GM18951 (cell line): ENCODE results near the gene STK35.

ENCODE experiments used
- POLR2A ChIP-seq: IDR thresholded peaks from 4 replicates; pipeline ENCODE4 v1.6.1; 2011; ENCODE audit warnings: mild to moderate bottlenecking; ENCODE audit not compliant: insufficient read length, insufficient read depth; ENCODE audit errors: extremely low read depth
- in situ Hi-C: fragments of 300-500 bp; cut with MboI; formaldehyde crosslinking; loops from one replicate; pipeline ENCODE4 v1.12.0; 2022; ENCODE audit warnings: low sequenced_read_pairs, mixed read lengths, inconsistent platforms; ENCODE audit not compliant: unreplicated experiment

STK35 gene

DNA sequence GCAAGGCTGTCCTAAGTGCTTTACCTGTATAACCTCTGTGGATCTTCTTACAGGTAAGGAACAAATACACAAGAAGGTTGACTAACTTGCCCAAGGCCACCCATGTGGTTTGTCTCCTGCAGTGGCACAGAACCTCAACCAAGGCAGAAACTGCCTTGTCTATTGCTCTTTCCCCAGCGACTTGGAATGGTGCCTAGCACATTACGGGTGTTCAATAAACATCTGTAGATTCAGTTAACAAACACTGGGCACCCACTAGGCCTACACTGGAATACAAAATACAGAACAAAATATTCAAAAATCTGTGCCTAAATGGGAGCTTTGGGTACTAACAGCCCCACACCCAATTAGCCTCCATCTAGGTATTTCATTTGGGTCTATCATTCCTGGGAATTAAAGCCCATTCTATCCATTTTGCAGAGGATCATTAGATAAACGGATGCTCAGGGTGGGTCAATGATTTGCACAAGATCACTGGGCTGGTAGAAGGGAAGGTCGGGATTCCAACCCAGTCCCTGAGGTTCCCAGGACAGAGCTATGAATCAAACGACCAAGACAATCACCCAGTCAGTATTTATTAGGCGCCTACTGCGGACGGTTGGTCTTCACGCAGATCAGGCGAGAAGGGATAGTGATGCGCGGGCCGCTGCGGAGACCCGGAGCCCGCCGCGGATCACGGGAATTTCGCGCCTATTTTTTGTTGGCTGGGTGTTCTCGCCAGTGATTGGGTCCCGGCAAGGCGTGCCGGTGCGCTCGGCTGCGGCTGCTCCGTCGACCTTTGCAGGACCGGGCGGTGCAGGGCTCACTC lies at the start of gene STK35:
TSS of gene STK35 (plus strand) at position 771 of the 808 bp plus-strand sequence. CDS start 55 bp downstream, outside the sequence.
- TF ChIP-seq POLR2A = no peak
- in situ Hi-C loops = no loop called here

- TF ChIP-seq POLR2A = no peak
- in situ Hi-C loops = no loop called here
Observed at GRCh38 chr20:2051946-2052345, 49.7 kb upstream of the STK35 start.

DNA sequence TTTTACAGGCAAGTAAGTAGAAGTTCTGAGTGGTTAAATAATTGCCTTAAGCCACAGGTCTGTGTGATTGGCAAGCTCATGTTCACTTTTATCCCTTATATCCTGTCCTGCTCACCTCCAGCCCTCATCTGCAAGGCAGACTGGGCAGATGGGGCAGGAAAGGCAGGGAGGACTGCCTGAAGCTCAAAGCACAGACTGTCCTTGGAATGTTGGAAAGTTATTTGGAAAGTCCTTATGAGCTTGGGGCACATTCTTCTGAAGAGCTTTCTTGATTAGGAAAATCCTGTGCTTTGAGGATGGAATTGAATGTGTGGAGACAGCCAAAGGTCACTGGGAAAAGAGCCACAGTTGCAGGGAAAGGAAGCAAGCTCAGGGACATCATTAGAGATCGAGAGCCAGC lies 48.9 kb upstream of the STK35 start:
- in situ Hi-C loops = no loop called here
- no peak for TF ChIP-seq POLR2A

GRCh38 chr20:2053615-2054014 lies 48.0 kb upstream of the STK35 start:
- TF ChIP-seq POLR2A = no peak
- in situ Hi-C loops = no loop called here

- in situ Hi-C loops = no loop called here
- TF ChIP-seq POLR2A = no peak
Observed at GRCh38 chr20:2054911-2055310, 46.7 kb upstream of the STK35 start.

DNA sequence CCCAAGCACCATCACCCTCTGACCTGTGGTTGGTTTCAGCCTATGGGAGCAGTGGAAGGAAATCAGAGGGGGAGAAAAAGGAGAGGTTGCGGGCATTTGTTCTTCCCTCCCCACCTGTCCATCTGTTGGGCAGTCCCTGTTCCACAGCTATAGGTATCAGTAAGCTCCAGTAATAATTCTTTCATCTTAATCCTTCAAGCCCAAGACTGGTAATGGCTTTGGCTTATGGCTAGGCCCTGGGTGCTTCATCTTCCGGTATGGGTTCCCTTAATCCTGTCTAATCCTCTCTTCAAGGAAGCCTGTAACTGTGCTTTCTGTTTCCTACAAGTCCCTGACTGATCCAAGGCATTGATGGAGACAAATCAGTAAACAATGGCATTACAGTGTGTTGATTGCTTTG lies 42.2 kb upstream of the STK35 start:
- in situ Hi-C loops = no loop called here
- no peak for TF ChIP-seq POLR2A

DNA sequence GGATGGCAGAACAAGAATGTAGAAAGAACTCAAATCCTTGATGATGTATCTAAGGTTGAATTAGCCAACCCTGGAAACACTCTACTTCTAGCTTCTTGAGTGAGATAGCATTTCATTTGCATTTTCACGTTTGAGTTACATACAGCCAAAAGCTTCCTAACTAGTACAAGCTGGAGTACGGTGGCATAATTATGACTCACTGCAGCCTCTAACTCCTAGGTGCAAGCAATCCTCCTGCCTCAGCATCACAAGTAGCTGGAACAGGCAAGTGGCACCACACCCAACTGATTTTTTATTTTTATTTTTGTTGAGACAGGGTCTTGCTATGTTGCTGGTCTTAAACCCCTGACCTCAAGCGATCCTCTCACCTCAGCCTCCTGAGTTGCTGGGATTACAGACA lies 36.5 kb upstream of the STK35 start:
- TF ChIP-seq POLR2A = no peak
- in situ Hi-C loops = no loop called here

DNA sequence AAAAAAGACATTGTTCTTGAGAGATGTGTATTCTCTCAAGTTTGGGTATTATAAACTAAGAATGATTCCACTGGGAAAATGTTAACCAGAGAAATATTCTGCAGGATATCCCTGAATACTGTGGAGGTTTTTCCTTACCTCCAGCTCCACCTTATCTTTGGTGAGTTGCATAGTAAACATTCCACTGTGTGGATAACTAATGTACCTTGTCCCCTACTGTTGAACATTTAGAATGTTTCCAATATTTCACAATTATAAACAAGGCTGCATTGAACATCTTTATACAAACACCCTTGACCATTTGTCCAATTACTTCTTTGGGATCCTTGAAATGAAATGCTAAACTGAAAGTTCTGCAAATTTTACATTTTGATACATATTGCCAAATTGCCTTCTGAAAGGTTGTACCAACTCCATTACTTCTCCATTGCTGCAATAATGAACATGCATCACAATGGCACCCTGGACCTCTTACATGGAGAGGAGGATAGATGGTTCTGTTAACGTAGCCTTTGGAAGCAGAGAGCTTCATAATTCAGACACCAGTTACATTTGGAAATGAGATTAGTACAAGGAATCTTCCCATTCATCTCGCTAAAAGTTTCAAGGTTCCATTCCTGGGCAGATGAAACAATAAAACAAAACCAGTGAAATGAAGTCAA lies 35.0 kb upstream of the STK35 start:
- in situ Hi-C loops = no loop called here
- no peak for TF ChIP-seq POLR2A

GRCh38 chr20:2080532-2081224 lies 20.9 kb upstream of the STK35 start:
- in situ Hi-C loops = no loop called here
- no peak for TF ChIP-seq POLR2A

- in situ Hi-C loops = no loop called here
Observed at GRCh38 chr20:2084703-2085102, 16.9 kb upstream of the STK35 start.

GRCh38 chr20:2086177-2086979 lies 15.2 kb upstream of the STK35 start:
- TF ChIP-seq POLR2A = no peak
- in situ Hi-C loops = no loop called here

More at GRCh38 chr20:2084703-2085102, 16.9 kb upstream of the STK35 start:
- no peak for TF ChIP-seq POLR2A

DNA sequence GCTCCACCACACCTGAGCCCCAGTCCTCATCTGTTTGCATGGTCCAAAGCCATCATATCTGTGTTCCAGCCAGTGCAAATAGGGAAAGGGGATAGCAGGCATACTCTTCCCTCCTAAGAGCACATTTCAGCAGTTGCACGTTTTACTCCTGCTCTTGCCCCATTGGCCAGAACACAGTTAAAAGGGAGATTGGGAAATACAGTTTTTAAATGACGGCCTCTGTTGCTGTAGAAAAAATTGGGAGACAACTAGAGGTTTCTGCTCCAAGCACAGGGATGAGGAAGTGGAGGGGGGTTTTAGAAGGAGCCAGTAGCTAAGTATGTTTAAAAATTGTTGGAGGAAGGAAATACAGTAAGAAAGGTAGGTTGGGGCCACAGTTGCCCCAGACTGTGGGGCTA lies 14.6 kb upstream of the STK35 start:
- no peak for TF ChIP-seq POLR2A
- in situ Hi-C loops = no loop called here

GRCh38 chr20:2088891-2089290 lies 12.7 kb upstream of the STK35 start:
- in situ Hi-C loops = no loop called here
- no peak for TF ChIP-seq POLR2A
